Suprapubic skin (tissue), 3 donors: ENCODE results near the gene FLNB.

ENCODE experiments used
- POLR2A ChIP-seq, 2 donors: fragments of 450-650 bp; IDR thresholded peaks; one replicate each; pipeline ENCODE4 v1.6.1; 2017; ENCODE audit warnings: antibody characterized with exemption in 2 of 2, mild to moderate bottlenecking in 2 of 2, moderate library complexity in 2 of 2
- TF ChIP-seq, protein P1 (sequence below), 2 donors: fragments of 200-600 bp in 1 of 2; fragments of 450-650 bp in 1 of 2; sonication (generic) in 1 of 2; IDR thresholded peaks; one replicate each; pipeline ENCODE4 v1.5.1; 2016 to 2019; ENCODE audit warnings: antibody characterized with exemption in 2 of 2, mild to moderate bottlenecking in 1 of 2, moderate library complexity in 1 of 2

DNA sequence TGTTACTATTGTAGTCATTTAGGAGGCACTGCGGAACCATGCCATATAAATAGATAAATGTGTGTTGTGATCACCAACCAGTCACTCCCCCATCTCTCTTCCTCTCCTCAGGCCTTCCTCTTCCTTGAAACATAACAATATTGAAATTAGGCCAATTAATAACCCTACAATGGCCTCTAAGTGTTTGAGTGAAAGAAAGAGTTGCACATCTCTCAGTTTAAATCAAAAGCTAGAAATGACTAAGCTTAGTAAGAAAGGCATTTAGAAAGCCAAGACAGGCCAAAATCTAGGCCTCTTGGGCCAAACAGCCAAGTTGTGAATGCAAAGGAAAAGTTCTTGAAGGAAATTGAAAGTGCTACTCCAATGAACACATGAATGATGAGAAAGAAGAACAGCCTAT, 210.7 kb downstream of the FLNB start:
- TF ChIP-seq POLR2A (IDR thresholded peaks at IDR 0.05) = no peak
- TF ChIP-seq, protein P1, sequence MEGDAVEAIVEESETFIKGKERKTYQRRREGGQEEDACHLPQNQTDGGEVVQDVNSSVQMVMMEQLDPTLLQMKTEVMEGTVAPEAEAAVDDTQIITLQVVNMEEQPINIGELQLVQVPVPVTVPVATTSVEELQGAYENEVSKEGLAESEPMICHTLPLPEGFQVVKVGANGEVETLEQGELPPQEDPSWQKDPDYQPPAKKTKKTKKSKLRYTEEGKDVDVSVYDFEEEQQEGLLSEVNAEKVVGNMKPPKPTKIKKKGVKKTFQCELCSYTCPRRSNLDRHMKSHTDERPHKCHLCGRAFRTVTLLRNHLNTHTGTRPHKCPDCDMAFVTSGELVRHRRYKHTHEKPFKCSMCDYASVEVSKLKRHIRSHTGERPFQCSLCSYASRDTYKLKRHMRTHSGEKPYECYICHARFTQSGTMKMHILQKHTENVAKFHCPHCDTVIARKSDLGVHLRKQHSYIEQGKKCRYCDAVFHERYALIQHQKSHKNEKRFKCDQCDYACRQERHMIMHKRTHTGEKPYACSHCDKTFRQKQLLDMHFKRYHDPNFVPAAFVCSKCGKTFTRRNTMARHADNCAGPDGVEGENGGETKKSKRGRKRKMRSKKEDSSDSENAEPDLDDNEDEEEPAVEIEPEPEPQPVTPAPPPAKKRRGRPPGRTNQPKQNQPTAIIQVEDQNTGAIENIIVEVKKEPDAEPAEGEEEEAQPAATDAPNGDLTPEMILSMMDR (IDR thresholded peaks at IDR 0.05) = no peak
